ENCODE measurements around the gene DENND1C. TPM values are rescaled to one million over a fixed set of nuclear protein-coding genes. Genes with fewer than 3 reads are reported as not detected.

The DENND1C gene
- total and polyA plus RNA-seq, 9 of the 15 experiments (the other 6 are each of a cell fraction or from before 2014, with no cell fraction given) = 0.03 to 1.2 (median 0.32) TPM; not detected in 1

DNA sequence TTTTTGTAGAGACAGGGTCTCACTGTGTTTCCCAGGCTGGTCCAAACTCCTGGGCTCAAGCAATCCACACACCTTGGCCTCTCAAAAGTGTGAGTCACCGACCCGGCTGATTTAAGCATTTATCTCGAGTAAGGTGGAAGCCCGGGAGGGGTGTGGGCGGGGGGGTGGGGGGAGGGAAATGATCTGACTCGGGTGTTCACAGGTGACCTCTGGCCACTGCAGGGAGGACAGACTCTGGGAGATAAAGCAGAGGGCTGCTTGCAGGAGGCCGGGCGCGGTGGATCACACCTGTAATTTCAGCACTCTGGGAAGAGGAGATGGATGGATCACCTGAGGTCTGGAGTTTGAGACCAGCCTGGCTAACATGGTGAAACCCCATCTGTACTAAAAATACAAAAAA lies 7.9 kb downstream of the DENND1C start:
- Histone ChIP-seq H4K20me1 (replicated peaks; ENCODE audit: control insufficient read depth, insufficient read depth, low read length) (no peaks in the 10 kb centered on the region), H3K27ac (ENCODE audit: extremely low read depth, low read depth, low read length) (no peak overlapping the region), H3K9me3 (replicated peaks; ENCODE audit: control insufficient read depth, insufficient read depth, low read depth, low read length) (0 out of 2 replicates have a peak, but pooled peaks cover 2% of the 10 kb centered on the region), H3K4me3 (no peak overlapping the region), H3K9me1 (ENCODE audit: control insufficient read depth, insufficient read depth, low read length) (no peaks in the 10 kb centered on the region), H2AFZ (ENCODE audit: low read depth, low read length) (no peak overlapping the region), H3K79me2 (ENCODE audit: control insufficient read depth, insufficient read depth, low read length) (no peaks in the 10 kb centered on the region), H3K9ac (ENCODE audit: insufficient read depth in 1 of 2, low read depth in 2 of 2, low read length in 2 of 2) (no peak overlapping the region), H3K4me2 (ENCODE audit: insufficient read depth, low read length) (no peak overlapping the region), H3K4me1 (replicated peaks in 1 of 2; ENCODE audit: control insufficient read depth in 2 of 2, insufficient read depth in 2 of 2, low read length in 2 of 2) (peaks cover 6 to 24% of the 10 kb centered on the region in 2 experiments; a peak in 4 of 5 replicates), H3K36me3 (ENCODE audit: control insufficient read depth, insufficient read depth, low read length) (no peaks in the 10 kb centered on the region), H3K27me3 (ENCODE audit: control insufficient read depth in 2 of 2, insufficient read depth in 2 of 2, low read length in 2 of 2) (no peaks in the 10 kb centered on the region; a peak in 1 of 5 replicates)
- TF ChIP-seq XRCC5 (IDR thresholded peaks at IDR 0.05; ENCODE audit: low read depth, low read length) (no peak), TAF7 (tag; IDR thresholded peaks at IDR 0.05) (no peak), EP400 (IDR thresholded peaks at IDR 0.05) (no peak), JUND (IDR thresholded peaks at IDR 0.05; ENCODE audit: borderline replicate concordance, low read depth, low read length) (peak; percentile 44; the same call in 1 of the 2 replicates), JUND (tag; IDR thresholded peaks at IDR 0.05; ENCODE audit: borderline replicate concordance, low read depth, low read length) (no peak; the same call in 2 of the 3 replicates)
- TF ChIP-seq, protein P1, sequence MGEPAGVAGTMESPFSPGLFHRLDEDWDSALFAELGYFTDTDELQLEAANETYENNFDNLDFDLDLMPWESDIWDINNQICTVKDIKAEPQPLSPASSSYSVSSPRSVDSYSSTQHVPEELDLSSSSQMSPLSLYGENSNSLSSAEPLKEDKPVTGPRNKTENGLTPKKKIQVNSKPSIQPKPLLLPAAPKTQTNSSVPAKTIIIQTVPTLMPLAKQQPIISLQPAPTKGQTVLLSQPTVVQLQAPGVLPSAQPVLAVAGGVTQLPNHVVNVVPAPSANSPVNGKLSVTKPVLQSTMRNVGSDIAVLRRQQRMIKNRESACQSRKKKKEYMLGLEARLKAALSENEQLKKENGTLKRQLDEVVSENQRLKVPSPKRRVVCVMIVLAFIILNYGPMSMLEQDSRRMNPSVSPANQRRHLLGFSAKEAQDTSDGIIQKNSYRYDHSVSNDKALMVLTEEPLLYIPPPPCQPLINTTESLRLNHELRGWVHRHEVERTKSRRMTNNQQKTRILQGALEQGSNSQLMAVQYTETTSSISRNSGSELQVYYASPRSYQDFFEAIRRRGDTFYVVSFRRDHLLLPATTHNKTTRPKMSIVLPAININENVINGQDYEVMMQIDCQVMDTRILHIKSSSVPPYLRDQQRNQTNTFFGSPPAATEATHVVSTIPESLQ (CRISPR knock-in tag; IDR thresholded peaks at IDR 0.05) = no peak
- TF ChIP-seq, protein P2, sequence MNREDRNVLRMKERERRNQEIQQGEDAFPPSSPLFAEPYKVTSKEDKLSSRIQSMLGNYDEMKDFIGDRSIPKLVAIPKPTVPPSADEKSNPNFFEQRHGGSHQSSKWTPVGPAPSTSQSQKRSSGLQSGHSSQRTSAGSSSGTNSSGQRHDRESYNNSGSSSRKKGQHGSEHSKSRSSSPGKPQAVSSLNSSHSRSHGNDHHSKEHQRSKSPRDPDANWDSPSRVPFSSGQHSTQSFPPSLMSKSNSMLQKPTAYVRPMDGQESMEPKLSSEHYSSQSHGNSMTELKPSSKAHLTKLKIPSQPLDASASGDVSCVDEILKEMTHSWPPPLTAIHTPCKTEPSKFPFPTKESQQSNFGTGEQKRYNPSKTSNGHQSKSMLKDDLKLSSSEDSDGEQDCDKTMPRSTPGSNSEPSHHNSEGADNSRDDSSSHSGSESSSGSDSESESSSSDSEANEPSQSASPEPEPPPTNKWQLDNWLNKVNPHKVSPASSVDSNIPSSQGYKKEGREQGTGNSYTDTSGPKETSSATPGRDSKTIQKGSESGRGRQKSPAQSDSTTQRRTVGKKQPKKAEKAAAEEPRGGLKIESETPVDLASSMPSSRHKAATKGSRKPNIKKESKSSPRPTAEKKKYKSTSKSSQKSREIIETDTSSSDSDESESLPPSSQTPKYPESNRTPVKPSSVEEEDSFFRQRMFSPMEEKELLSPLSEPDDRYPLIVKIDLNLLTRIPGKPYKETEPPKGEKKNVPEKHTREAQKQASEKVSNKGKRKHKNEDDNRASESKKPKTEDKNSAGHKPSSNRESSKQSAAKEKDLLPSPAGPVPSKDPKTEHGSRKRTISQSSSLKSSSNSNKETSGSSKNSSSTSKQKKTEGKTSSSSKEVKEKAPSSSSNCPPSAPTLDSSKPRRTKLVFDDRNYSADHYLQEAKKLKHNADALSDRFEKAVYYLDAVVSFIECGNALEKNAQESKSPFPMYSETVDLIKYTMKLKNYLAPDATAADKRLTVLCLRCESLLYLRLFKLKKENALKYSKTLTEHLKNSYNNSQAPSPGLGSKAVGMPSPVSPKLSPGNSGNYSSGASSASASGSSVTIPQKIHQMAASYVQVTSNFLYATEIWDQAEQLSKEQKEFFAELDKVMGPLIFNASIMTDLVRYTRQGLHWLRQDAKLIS (CRISPR knock-in tag; IDR thresholded peaks at IDR 0.05) = no peak
- no TSS peak for BruUV-seq (replicated peaks)
- in situ Hi-C loops (cut with MboI) = no loop called here
- intact Hi-C loops (cut with micrococcal nuclease) = no loop called here
- peak; percentile 54 to 64 (median 59) for DNase-seq (ENCODE audit: extremely low read depth in 1 of 4, low spot score in 3 of 4)
- CTCF ChIA-PET (ENCODE audit: low intra/inter-chr PET ratio) = no interaction called here
- ATAC-seq = no peak
- peak; percentile 19 for FAIRE-seq
- POLR2A ChIA-PET = interaction anchor here (0.8 to 1.7 kb wide), 2 partner anchors 8 to 57 kb away, joined by 3 to 4 read pairs; partner anchors contain the start of gene TNFSF9
- WGBS (ENCODE audit: insufficient coverage, low coverage, missing lambda C conversion rate) = 0% methylated on average over 7 of the region's 9 CpGs

Measured in K562 (cell line).